ENCODE results near the gene TMEM116. TPM values are rescaled to one million over a fixed set of nuclear protein-coding genes. Genes with fewer than 3 reads are reported as not detected.
"Not testable (repeated sequence)": the region's sequence is repeated elsewhere in the genome, so short reads cannot be mapped to it uniquely, and the experiment has no call there.

Gene TMEM116
- polyA plus RNA-seq, 4 donors = 29.4 to 35.8 (median 32.8) TPM

DNA sequence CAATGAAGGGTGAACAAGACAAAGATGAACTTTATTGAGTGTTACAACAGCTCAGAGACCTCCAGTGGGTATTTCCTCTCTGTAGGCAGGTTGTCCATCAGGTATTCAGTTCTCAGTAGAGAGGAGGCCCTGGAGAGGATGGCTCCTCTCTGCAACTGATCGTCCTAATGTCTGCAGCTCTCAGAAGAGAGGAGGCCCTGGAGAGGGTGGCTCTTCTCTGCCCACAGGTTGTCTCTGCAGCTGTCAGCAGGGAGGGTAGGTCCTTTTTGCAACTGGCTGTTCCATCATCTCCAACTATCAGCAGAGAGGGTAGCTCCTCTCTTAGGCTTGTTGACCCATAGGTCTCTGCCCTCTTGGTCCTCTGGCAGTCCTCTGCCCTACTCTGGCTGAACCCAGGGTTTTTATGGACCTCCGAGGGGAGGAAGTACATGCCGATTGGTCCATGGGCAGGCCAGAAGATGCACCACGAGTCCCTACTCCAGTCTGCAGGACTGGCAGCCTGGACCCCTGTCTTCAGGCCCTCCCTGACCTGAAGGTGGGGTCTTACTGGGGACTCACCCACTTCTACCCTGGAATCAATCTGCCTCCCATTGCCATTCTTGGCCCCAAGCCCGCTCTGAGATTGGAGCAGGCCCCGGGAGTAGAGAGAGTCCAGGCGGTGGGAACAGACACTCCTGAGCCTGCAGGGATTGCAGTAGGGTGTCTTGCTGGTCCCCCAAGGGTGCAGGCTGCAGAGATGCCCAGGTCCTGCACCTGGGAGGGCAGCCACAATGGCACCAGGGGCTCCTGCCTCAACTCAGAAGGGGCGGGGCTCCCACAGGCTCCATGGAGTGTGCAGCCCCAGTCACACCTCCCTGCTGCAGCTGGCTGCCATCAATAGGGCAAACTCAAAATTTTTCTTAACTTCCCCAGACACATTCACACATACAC is 2.3 kb downstream of the TMEM116 start:
- no peak for DNase-seq (ENCODE audit: low read depth in 4 of 4, low spot score in 2 of 4)

DNA sequence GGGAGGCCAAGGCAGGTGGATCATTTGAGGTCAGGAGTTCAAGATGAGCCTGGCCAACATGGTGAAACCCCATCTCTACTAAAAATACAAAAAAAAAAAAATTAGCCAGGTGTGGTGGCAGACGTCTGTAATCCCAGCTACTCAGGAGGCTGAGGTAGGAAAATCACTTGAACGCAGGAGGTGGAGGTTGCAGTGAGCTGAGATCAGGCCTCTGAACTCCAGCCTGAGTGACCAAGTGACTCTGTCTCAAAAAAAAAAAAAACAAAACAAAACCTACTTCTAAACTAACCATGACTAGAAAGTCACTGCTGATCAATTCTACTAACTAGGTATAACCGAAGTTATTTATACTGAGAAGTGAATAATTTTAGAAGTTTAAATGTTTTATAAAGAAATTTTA is 3.4 kb downstream of the TMEM116 start:
- DNase-seq (ENCODE audit: low read depth in 4 of 4, low spot score in 2 of 4) = not testable (repeated sequence)

DNA sequence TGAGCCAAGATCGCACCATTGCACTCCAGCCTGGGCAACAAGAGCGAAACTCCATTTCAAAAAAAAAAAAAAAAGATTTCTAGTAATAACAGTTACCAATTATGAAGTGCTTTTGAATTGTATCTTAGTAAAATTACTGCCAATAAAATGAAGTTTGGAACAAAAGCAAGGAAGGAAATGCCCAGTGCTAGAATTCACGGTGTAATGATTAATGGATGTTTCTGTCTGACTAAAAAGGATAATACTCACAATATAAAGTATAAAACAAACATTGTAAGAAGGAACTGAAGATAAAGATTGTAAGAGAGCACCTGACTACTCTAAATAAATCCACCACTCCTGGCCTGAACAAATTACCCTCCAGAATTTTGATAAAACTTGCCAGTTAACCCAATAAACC is 4.0 kb downstream of the TMEM116 start:
- DNase-seq (ENCODE audit: low read depth in 4 of 4, low spot score in 2 of 4) = no peak

DNA sequence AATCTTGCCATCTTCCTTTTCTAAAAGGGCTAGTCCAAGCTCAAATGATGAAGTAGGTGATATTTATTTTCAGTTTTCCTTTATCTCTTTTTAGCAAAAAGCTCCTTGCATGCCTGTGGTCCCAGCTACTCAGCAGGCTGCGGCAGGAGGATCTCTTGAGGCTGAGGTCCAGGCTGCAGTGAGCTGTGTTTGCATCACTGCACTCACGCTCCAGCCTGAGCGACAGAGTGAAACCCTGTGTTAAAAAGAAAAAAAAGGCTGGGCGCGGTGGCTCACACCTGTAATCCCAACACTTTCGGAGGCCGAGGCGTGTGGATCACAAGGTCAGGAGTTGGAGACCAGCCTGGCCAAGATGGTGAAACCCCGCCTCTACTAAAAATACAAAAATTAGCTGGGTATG is 5.0 kb downstream of the TMEM116 start:
- DNase-seq (ENCODE audit: low read depth in 4 of 4, low spot score in 2 of 4) = peak in 1 of 4 donors; percentile 10

DNA sequence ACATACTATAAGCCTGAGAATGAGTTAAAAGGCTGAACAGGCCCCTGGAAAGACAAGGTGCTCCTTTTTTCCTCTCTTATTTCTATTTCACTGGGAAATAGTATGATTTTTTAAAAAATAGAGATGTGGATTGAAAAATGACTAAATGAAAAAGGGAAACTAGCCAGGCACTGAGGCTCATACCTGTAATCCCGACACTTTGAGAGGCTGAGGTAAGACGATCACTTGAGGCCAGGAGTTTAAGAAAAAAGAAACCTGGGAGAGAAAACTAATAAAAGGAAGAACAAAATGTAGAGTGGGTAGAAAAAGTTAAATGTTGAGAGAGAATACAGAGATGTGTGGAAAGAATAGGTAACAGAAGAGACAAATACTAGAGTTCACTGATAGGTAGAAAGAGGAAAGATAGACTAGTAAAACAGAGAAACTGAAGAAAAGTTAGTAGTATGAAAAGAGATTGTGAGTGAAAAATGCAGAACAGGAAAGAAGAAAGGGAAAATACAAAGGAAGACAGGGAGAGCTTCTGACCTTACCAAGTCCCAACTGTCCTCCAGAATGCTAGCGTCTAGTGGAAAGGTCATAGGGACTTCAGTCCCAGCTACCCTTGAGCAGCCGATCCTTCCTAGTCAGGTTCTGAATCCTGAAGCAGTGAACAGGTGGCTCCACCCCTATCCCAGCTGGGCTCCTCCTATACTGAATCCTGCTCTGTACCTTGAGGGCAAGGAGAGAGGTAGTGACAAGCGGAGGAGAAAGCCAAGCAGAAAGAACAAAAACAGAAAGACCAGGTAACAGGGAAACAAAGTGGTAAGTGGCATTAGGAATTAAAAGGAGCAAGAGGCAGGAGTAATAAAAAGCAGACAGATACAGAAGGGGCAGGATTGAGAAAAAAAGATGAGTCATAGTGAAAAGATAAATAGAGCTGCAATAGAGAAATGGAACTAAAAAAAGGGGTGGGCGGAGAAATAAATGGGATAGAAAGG is 7.3 kb downstream of the TMEM116 start:
- DNase-seq (ENCODE audit: low read depth in 4 of 4, low spot score in 2 of 4) = peak in 1 of 4 donors; percentile 10

DNA sequence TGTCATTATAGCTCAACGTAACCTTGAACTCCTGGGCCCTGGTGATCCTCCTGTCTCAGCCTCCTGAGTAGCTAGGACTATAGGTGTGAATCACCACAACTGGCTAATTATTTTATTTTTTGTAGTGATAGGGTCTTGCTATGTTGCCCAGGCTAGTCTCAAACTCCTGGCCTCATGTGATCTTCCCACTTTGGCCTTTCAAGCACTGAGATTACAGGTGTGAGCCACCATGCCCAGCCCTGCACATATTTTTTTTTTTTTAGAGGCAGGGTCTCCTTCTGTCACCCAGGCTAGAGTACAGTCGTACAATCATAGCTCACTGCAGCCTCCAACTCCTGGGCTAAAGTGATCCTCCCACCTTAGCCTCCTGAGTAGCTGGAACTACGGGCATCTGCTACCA is 8.9 kb downstream of the TMEM116 start:
- no peak for DNase-seq (ENCODE audit: low read depth in 4 of 4, low spot score in 2 of 4)

DNA sequence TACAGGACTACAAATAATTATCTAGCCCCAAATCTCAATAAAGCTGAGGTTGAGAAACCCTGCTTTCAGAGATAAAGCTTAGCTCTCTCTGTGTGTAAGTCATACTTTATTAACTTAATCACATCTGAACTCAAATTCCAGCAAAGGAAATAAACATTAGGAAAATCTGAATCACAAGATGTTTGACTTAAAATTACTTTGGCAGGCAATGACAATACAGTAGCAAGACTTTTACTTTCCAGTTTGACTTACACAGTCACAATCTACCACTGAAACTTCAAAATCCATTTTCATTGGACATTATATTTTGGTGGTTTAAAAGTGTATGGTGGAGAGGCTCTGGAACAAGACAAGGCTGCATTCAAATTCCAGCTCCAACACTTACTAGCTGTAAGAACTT is 11.4 kb downstream of the TMEM116 start:
- DNase-seq (ENCODE audit: low read depth in 4 of 4, low spot score in 2 of 4) = no peak

DNA sequence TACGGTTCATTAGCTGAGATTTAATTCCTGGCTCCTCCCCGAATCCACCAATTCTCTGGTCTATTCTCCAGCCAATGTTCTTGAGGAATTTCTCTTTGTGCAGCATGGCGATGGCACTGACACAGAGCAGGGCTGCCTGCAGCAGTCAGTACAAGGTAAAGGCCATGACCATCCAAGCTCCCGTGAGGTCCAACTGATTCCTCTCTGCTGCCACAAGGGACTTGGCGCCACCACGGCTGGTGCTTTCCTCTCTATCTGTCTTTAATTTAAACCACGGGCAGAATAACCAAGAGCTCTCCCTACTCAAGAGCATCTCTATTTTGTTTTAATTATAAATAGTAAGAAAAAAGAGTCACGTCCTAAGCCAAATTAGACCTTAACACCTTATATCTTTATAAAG is 12.1 kb downstream of the TMEM116 start:
- no peak for DNase-seq (ENCODE audit: low read depth in 4 of 4, low spot score in 2 of 4)

DNA sequence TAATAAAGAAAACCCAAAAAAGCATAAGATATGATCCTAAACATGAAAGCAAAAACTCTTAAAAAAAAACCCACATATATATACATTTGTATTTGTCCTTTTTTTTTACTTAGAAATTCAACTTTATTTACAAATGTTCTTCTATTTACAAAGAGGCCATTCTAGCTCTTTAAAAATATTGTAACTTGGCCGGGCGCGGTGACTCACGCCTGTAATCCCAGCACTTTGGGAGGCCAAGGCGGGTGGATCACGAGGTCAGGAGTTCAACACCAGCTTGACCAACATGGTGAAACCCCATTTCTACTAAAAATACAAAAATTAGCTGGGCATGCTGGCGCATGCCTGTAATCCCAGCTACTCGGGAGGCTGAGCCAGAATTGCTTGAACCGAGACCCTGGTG is 13.8 kb downstream of the TMEM116 start:
- not testable (repeated sequence) for DNase-seq (ENCODE audit: low read depth in 4 of 4, low spot score in 2 of 4)

DNA sequence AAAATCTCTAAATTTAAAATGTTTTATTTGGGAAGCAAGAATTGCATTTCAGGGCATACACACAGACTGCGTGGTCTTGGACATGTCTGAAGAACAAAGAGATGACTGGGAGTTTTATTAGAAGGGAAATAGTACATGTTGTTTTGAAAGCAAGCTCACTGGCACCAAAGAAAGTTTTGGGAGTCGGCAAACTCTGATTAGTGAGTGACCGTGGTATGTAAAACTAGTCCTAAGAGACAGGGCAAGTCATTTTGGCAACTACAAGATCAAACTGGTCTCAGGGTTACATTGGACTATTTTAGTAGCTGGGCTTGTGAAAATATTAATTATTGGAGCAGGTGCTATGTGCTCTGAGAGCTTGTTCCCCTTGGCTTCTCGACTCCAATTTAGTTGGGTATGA is 14.9 kb downstream of the TMEM116 start:
- DNase-seq (ENCODE audit: low read depth in 4 of 4, low spot score in 2 of 4) = no peak

DNA sequence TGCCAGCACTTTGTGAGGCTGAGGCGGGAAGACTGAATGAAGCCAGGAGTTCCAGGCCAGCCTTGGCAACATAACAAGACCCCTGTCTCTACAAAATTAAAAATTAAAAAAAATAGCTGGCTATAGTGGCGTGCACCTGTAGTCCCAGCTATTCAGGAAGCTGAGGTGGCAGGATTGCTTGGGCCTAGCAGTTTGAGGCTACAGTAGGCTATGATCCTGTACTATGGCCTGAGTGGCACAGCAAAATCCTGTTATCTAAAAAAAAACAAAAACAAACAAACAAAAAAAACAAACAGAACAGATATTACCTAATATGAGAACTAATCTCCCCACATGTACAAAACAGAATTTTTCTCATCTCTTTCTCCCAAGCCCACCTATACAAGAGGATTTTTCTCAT is 15.7 kb downstream of the TMEM116 start:
- no peak for DNase-seq (ENCODE audit: low read depth in 4 of 4, low spot score in 2 of 4)

DNA sequence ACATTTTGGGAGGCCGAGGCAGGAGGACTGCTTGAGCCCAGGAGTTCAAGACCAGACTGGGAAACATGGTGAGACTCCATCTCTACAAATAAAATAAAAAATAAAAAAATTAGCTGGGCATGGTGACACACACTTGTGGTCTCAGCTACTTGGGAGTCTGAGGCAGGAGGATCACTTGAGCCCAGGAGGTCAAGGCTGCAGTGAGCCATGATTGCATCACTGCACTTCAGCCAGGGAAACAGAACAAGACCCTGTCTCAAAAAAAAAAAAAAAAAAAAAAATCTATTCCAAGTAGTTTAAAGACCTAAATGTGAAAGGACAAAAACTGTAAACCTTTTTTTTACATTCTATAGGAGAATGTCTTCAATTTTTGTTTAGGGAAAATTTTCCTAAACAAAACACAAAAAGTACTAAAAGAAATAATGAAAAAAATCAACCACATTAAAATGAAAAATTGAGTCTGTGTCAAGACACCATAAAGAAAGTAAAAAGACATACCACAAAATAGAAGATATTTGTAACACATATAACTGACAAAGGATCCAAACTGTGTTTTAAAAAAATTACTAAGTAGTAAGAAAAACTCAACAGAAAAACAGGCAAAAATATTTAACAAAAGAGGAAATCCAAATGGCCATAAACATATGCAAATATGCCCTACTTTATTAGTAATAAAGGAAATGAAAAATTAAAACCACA is 17.0 kb downstream of the TMEM116 start:
- DNase-seq (ENCODE audit: low read depth in 4 of 4, low spot score in 2 of 4) = no peak

DNA sequence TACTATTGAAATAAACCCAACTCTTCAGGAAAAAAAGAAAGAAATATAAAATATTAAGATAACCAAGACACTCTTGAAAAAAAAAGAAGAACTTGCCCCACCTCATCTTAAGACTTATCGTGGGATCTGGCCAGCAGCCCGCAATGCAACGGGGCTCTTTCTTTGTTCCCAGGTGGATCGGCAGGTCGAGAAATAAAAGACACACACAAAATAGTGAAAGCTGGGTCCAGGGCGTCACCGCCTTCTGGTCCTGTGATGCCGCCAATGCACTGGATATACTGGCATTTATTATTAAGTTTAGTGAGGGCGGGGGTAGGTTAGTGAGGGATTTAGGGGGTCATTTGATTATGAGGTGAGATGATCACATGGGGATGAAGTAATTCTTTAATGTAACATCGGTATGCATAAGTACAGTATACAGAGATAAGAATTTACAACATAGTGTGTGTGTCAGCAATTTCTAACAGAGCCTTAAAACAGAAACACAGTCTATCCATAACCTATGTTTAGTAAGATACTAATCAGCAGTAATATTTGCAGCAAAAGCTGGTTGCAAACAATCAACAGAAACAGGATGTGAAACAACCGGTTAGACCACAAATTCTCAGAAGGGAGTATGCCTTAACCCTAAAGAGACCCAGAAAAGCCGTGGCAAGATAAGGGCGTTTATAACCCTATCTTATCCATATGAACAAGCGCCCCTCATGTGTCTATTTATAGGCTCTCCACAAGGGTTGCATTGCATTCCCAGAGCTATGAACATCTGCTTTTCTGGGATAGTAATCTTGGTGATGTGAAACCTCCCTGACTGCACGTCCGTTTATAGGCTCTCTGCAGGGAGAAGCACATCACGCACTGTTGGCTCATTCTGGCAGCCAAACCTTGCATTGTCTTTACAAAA is 18.5 kb downstream of the TMEM116 start:
- DNase-seq (ENCODE audit: low read depth in 4 of 4, low spot score in 2 of 4) = not testable (repeated sequence)

DNA sequence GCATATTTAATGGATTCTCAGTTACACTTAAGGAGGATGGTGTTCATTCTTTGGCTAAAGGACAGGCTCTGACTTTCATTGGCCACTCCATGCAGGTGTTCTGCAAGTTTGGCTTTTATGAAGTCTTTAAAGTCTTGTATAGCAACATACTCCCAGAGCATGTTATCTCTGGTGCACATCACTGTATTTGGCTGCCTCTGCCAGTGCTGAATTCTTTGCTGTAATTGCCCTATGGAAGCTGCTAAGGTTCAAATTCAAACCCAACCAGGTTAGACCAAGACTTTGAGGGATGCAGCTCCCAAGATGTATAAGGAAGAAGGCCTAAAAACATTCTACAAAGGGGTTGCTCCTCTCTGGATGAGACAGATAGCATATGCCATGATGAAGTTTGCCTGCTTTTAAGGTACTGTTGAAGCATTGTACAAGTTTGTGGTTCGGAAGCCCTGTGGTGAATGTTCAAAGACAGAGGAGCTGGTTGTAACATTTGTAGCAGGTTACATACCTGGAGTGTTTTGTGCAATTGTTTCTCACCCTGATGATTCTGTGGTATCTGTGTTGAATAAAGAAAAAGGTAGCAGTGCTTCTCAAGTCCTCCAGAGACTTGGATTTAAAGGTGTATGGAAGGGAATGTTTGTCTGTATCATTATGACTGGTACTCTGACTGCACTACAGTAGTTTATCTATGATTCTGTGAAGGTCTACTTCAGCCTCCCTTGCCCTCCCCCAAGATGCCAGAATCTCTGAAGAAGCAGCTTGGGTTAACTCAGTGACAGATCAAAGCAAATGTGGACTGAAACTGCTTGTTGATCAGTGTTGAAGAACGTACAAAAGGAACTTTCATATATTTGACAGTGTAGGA is 19.4 kb downstream of the TMEM116 start:
- DNase-seq (ENCODE audit: low read depth in 4 of 4, low spot score in 2 of 4) = no peak

DNA sequence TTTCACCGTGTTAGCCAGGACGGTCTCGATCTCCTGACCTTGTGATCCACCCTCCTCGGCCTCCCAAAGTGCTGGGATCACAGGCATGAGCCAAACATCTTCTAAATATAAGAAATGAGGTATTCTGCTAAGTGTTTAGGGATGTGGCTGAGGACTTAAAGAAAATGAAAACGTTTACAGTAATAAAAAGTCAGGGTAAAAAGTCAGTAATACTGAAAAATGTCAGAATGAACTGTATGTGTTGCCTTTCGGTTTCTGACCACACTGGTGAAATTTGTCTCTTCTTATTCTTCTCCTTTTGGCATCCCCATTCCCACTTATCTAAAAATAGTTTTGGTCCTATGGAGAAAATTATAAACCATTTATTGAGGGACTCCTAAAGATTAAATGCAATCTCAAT is 20.5 kb downstream of the TMEM116 start:
- DNase-seq (ENCODE audit: low read depth in 4 of 4, low spot score in 2 of 4) = no peak

DNA sequence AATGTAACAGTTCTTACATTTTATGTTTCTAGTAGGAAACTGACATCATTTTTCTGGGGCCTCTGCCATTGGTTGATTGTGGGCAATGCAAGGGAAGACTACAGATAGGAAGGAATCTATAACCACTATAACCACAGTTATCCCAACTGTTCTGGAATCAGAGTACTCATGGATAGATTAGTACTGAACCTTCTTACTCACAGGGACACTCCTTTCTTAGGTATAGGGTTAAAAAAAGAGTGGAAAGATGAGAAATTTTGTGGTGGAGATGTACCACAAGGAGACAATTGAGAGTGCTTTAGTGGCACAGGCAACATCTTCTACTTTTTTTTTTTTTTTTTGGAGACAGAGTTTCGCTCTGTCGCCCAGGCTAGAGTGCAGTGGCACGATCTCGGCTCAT is 21.0 kb downstream of the TMEM116 start:
- DNase-seq (ENCODE audit: low read depth in 4 of 4, low spot score in 2 of 4) = no peak

DNA sequence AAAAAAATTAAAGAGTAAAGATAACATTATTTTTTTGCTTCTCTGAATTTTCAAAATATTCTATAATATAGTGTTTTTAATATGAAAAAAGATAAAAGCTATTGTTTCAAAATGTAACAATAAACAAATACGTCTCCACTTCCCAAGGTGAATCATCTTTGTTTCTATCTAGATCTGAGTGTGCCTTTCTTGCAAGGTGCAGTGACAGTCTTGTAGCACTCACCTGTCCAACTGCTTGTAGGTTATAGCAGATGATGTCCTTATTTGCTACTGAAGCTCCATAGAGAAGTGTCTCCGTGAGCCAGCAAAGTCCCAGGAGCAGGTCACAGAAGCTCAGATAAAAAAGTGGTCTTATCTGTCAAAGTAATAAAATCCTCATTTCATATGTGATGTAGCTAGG is 21.4 kb downstream of the TMEM116 start:
- no peak for DNase-seq (ENCODE audit: low read depth in 4 of 4, low spot score in 2 of 4)

DNA sequence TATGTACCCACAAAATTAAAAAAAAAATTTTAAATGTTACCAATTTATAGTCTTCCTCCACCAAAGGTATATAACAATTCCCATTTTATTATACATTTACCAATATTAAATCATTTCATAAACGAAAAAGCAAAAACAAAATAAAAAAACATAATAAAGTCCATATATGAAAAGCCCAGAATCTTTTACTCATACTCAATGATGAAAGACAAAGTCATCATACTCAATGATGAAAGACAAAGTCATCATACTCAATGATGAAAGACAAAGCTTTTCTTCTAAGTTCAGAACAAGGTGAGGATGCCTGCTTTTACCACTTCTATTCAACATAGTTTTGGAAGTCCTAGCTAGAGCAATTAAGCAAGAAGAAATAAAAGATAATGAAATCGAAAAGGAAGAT is 28.1 kb downstream of the TMEM116 start:
- no peak for DNase-seq (ENCODE audit: low read depth in 4 of 4, low spot score in 2 of 4)

DNA sequence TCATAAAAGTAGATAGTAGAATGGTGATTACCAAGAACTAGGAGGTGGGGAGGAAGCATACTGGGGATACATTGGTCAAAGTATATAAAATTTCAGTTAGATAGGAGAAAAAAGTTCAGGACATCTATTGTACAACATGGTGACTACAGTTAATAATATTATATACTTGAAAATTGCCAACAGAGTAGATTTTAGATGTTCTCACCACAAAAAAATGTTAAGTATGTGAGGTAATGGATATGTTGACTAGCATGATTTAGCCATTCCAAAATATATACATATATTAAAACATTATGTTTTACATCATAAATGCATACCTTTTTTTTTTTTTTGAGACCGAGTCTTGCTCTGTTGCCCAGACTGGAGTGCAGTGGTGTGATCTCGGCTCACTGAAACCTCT is 31.0 kb downstream of the TMEM116 start:
- DNase-seq (ENCODE audit: low read depth in 4 of 4, low spot score in 2 of 4) = no peak
